Embryonic facial prominence (tissue), 1 donor: ENCODE data around the gene RNU5B-1.

ENCODE experiments used
- DNase-seq: peaks from one replicate; pipeline ENCODE4 v3.0.0-alpha.2; 2016; ENCODE audit errors: extremely low spot score

RNU5B-1 gene

GRCh38 chr15:65328506-65329287 lies 24.2 kb downstream of the RNU5B-1 start:
- no peak for DNase-seq

DNA sequence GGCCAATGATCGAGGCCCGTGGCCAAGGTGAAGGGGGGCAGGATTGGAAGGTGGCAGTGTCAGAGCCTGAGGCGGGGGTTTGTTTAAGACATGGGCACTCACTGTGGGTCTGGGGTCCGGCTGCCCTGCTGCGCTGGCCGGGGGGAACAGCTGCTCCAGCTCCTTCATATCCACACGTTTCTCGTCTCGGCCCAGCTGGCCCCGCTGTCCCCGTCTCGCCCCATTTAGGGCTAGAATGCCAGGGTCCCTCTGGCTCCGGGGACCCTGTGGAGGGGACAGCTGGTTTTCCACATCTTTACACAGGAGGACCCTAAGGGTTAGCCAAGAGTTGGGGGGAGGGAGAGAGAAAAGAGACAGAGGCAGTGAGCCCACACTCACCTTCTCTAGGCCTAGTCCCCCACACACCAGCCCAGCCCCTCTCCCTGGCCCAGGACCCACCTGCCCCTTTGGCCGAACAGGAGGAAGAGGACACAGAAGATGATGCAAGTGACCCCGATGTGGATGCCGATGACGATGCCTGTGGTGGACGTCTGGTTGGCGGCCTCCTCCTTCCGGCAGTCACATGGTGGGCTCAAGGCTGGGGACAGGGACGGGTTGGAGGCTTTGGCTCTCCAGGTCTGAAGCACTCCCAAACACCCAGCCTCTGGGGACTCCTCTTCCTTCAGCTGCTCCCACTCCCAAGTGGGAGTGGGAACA lies 25.0 kb downstream of the RNU5B-1 start:
- DNase-seq: no peak

DNA sequence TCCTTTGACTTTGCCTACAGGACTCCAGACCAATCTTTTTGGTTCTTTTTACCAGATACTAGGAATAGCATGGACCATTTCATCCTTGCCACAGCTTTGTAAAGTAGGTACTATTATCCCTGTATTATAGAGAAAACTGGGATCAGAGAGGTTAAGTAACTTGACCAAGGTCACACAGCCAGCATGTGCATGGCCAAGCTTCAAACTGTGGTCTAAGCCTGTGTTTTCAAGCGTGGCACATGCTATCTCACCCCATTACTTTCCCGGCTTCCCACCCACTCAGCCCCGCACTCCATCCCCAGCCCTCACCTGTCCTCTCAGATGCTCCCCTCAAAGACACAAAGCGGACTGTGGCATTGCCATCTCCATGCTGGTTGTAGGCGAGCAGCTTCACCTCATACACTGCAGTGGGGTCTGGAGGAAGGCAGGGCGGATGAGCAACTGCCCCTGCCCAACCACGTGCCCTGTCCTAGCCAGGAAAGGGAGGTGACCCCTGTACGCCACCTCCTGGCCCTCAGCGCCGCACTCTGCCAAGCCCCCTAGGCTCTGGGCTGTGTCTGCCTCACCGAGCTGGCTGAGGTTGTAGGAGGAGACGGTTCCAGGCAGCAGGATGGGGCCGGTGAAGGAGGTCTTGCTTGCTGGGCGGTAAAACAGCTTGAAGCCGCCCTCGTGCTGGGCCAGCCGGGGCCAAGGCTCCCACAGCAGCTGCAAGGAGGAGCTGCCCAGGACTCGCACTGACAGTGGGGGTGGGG lies 25.7 kb downstream of the RNU5B-1 start:
- DNase-seq: no peak

DNA sequence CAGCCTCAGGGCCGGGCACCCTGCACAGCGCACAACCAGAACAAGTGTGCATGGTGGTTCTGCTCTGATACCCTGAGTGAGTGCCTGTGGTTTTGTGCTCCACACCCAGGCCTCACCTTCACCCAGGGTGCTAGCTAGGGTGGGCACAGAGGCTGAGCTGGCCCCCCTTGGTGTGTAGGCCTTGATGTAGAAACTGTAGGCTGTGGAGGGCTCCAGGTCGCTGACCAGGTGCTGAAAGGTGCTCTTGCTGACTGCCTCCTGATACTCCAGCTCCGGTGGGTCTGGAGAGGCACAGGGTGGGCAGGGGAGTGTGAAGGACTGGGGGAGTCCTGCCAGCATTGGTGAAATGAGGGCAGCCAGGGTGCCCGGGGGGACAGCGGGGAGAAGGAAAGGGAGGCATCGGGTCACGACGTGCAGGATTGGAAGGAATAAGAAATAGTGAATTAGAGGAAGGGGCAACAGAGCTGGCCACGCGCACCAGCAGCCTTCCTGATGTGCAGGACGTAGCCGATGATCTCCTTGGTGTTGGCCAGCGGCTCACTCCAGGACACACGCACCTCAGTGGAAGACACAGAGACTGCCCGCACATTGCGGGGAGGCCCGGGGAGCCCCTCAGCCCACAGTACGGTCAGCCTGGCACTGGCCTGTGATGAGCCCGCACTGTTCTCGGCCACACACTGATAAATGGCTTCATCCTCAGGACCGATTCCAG lies 26.6 kb downstream of the RNU5B-1 start:
- DNase-seq: no peak

DNA sequence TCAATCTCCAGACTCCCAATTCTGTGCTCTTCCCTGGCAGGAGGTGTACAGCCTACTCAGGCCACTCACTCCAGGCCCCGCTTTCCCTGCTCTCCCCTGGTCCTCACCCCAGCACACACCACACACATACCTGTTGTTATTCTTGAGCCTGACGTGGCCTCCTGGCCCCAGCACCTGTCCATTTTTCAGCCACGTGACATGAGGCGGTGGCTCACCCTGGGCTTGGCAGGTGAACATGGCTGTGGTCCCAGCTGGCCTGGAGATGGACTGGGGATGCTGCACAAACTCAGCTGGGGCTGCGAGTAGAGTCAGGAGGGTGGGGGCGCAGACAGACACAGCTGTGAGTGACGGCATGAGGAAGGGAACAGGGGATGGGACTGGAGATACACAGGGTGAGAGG lies 27.3 kb downstream of the RNU5B-1 start:
- no peak for DNase-seq

- DNase-seq: no peak
These were observed 28.1 kb downstream of the RNU5B-1 start for GRCh38 chr15:65332391-65333147.

GRCh38 chr15:65333148-65333820 lies 28.8 kb downstream of the RNU5B-1 start:
- no peak for DNase-seq

DNA sequence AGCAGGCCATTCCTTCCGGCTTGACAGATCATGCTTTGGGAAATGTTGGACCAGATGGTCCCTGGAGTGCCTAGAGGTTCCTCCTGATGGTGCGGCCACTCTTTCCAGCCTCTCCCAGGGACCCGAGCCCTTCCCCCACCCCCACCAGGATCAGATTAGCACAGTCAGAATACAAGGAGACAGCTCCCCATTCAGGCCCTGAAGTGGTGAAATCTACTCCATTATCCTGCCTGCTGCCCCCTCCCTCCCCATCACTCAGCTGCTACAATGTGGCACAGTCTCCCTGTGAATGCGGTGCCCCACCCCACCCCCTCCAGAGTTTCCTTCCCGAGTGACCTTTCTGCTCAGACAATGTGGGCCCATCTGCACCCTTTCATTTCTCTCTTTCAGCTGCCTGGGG lies 29.4 kb downstream of the RNU5B-1 start:
- DNase-seq: no peak

- no peak for DNase-seq
These were observed 30.2 kb downstream of the RNU5B-1 start for GRCh38 chr15:65334586-65335231.

GRCh38 chr15:65335278-65336055 lies 31.0 kb downstream of the RNU5B-1 start:
- no peak for DNase-seq

DNA sequence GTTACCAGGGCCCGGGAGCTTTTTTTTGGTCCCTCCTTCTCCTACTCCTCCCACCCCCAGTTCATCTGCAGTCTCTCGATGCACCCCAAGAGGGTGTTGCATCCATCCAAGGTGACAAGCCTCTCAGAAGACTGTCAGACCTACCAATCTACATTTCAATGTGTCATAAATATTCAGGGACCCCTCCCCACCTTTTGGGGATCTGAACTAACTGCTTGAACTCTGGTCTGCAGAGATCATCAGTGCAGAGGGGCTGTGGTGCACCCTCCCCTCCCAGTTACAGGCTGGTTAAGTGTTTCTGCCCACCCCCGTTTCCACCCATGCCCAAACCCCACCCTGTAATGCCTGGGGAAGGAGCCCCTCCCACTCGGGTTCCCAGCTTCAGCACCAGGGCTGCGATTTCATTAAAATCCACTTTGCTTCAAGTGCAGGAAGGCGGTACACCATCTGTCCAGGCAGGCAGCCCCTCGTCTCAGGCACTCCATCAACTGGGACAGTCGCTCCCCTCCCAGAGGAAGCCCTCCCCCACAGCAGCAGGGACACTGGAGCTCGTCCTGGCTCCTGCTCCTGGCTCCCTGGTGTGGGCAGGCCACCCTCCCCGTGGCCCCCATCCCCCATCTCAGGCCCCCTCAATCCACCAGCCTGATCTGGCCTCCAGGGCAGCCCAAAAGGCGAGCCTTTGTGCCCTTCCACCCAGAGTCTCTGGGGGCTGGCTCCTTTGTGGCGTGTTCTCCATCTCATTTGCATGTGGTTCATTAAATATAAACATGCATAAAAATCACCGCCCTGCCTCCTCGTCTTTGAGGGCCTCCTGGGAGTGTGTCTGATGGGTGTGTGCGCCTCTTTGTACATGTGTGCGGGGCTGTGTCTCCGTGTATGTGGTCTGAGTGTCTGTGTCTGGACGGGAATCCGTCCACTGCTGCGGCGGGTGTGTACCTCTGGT lies 32.3 kb downstream of the RNU5B-1 start:
- no peak for DNase-seq

GRCh38 chr15:65337436-65338070 lies 33.1 kb downstream of the RNU5B-1 start:
- no peak for DNase-seq

DNA sequence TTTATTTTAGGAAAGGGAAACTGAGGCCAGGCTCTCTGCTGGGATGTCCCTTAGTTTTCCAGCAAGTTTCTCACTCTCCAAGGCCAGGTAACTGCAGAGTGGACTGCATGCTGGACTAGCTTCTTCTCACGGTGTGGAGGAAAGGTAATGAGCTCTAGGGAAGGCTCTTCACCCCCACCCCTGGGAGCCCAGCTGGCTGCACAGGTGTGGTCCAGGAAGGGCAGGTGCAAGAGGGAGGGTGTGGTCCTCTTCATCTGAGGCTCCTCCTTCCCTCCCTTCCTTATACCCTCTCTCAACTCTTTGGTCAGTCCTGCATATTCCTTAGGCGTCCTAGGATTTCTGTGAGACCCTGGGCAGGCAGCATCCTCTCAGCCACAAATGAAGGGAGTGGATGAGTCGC lies 33.9 kb downstream of the RNU5B-1 start:
- DNase-seq: no peak

- no peak for DNase-seq
These were observed 34.3 kb downstream of the RNU5B-1 start for GRCh38 chr15:65338823-65339222.

DNA sequence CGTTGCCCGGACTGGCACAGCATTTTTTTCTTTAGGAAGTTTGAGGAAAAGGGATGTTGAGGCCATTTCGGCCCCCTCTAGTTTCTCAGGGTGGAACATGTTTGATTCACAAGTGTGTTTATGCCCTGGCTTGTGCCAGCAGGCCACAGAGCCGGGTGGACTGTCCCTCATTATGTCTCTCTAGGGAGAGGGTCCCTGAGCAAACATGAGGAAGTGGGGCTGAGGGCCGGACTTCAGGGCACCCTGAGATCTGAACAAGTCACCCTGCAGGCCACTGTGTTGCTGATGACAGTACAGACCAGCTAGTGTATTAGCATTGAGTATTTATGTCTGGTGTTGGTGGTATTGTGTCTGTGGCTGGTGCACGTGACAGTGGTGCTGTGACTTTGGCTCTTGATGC lies 34.9 kb downstream of the RNU5B-1 start:
- no peak for DNase-seq

- DNase-seq: no peak
These were observed 35.4 kb downstream of the RNU5B-1 start for GRCh38 chr15:65339920-65340319.

GRCh38 chr15:65342493-65342892 lies 38.0 kb downstream of the RNU5B-1 start:
- no peak for DNase-seq
